Keratinocyte (primary cell): Measurements from ENCODE around the gene STK36. TPM values are rescaled to one million over a fixed set of nuclear protein-coding genes. Genes with fewer than 3 reads are reported as not detected.

ENCODE experiments used
- DNase-seq: peaks from one replicate; pipeline ENCODE4 v3.0.0-alpha.2; 2011; ENCODE audit warnings: low read depth, missing footprints, low spot score
- FAIRE-seq: peaks from 2 replicates; lab custom pipeline; 2011; peaks lifted over from hg19 to GRCh38; lab: Jason Lieb, UNC
- H2AFZ ChIP-seq: 2 replicates; pipeline ENCODE4 v1.6.0; 2012; ENCODE audit warnings: low read length, control low read depth, inconsistent platforms; ENCODE audit not compliant: control insufficient read depth
- H3K27ac ChIP-seq: 2 replicates; pipeline ENCODE4 v1.5.1; 2011; ENCODE audit warnings: low read length; ENCODE audit not compliant: control insufficient read depth, insufficient read depth
- H3K27me3 ChIP-seq: 3 replicates; pipeline ENCODE4 v1.6.0; 2011; ENCODE audit warnings: low read length; ENCODE audit not compliant: control insufficient read depth, insufficient read depth; ENCODE audit errors: extremely low read depth
- H3K36me3 ChIP-seq, 2 experiments: 2 replicates in 1 of 2; 3 replicates in 1 of 2; pipeline ENCODE4 v1.5.1; 2011; ENCODE audit warnings: low read length in 2 of 2, mild to moderate bottlenecking in 1 of 2; ENCODE audit not compliant: control insufficient read depth in 2 of 2, insufficient read depth in 2 of 2; ENCODE audit errors: extremely low read depth in 1 of 2
- H3K4me1 ChIP-seq: 3 replicates; pipeline ENCODE4 v1.5.1; 2011; ENCODE audit warnings: low read length; ENCODE audit not compliant: control insufficient read depth, insufficient read depth; ENCODE audit errors: extremely low read depth
- H3K4me2 ChIP-seq: 3 replicates; pipeline ENCODE4 v1.6.0; 2011; ENCODE audit warnings: low read depth, low read length; ENCODE audit not compliant: control insufficient read depth, insufficient read depth; ENCODE audit errors: extremely low read depth
- H3K4me3 ChIP-seq, 3 experiments: fragments of 200-600 bp in 1 of 3; sonication (generic) in 1 of 3; 2 replicates in 2 of 3; 3 replicates in 1 of 3; pipeline ENCODE4 v1.5.1; 2011 to 2016; ENCODE audit warnings: low read length in 3 of 3, mild to moderate bottlenecking in 3 of 3, control low read depth in 2 of 3, inconsistent platforms in 1 of 3, low read depth in 1 of 3, mixed read lengths in 1 of 3, mixed run types in 1 of 3, moderate library complexity in 1 of 3; ENCODE audit not compliant: control insufficient read depth in 2 of 3, insufficient read depth in 2 of 3; ENCODE audit errors: extremely low read depth in 1 of 3
- H3K79me2 ChIP-seq: 2 replicates; pipeline ENCODE4 v1.6.0; 2012; ENCODE audit warnings: low read length; ENCODE audit not compliant: control insufficient read depth, insufficient read depth
- H3K9ac ChIP-seq: 3 replicates; pipeline ENCODE4 v1.6.0; 2011; ENCODE audit warnings: low read length; ENCODE audit not compliant: control insufficient read depth, insufficient read depth; ENCODE audit errors: extremely low read depth
- H3K9me1 ChIP-seq: 3 replicates; pipeline ENCODE4 v1.6.0; 2011; ENCODE audit warnings: low read length; ENCODE audit not compliant: control insufficient read depth, insufficient read depth; ENCODE audit errors: extremely low read depth
- H3K9me3 ChIP-seq: 2 replicates; pipeline ENCODE4 v1.5.1; 2012; ENCODE audit warnings: low read depth, low read length; ENCODE audit not compliant: control insufficient read depth
- H4K20me1 ChIP-seq: 3 replicates; pipeline ENCODE4 v1.6.0; 2011; ENCODE audit warnings: low read length; ENCODE audit not compliant: control insufficient read depth, insufficient read depth; ENCODE audit errors: extremely low read depth
- CTCF ChIP-seq, 3 experiments: IDR thresholded peaks in 1 of 3; conservative IDR thresholded peaks in 1 of 3; optimal IDR thresholded peaks in 1 of 3; 2 replicates in 2 of 3; 3 replicates in 1 of 3; pipeline versions ENCODE3 to v1.5.1; 2011; ENCODE audit warnings: low read length in 3 of 3, mild to moderate bottlenecking in 3 of 3, moderate library complexity in 2 of 3, control low read depth in 1 of 3, inconsistent platforms in 1 of 3; ENCODE audit not compliant: insufficient read depth in 2 of 3; ENCODE audit errors: extremely low read depth in 1 of 3
- EZH2 ChIP-seq: IDR thresholded peaks from one replicate; pipeline ENCODE4 v1.6.1; 2012; ENCODE audit warnings: inconsistent platforms, mild to moderate bottlenecking, low read length, moderate library complexity
- dilution Hi-C: fragments of 300-500 bp; cut with MboI; formaldehyde crosslinking; loops from one replicate; pipeline ENCODE4 v1.7.0; 2020; ENCODE audit warnings: low sequenced_read_pairs; ENCODE audit not compliant: extremely low pct_ligation_motif_present
- polyA minus RNA-seq, 3 experiments: library from RNA; depleted of rRNA, polyadenylated mRNA; stranded (reverse); fragments of >200 nt; gene quantifications; 1 replicate in 1 of 3; 2 replicates in 1 of 3; 3 replicates in 1 of 3; pipeline ENCODE4 v1.2.3, GENCODE V29; 2011
- polyA plus RNA-seq, 5 experiments: library from polyadenylated mRNA; depleted of rRNA in 3 of 5; stranded (reverse) in 3 of 5; stranded (forward) in 1 of 5; unstranded in 1 of 5; fragments of >200 nt; gene quantifications; 1 replicate in 1 of 5; 2 replicates in 3 of 5; 3 replicates in 1 of 5; pipeline versions ENCODE4 v1.2.1 to v1.2.3, GENCODE V29; 2011 to 2012; ENCODE audit warnings: missing spikeins in 2 of 5, low read depth in 1 of 5, low replicate concordance in 1 of 5

Gene STK36
- polyA plus RNA-seq (17.3 to 25.4 TPM (median 19.0 TPM) in 3 replicates), polyA minus RNA-seq (24.6 to 38.5 TPM (median 26.2 TPM) in 3 replicates)
- 3.4 TPM for polyA plus RNA-seq (2011; ENCODE audit: low read depth)
- 7.2 and 8.2 TPM in 2 replicates for polyA plus RNA-seq (2011; cell fraction: cytosol; rRNA removed)
- polyA plus RNA-seq (2011; cell fraction: nucleus; rRNA removed): 82.6 and 103 TPM in 2 replicates
- 8.5 and 9.9 TPM in 2 replicates for polyA plus RNA-seq (2012; ENCODE audit: low replicate concordance)
- polyA minus RNA-seq (2011; cell fraction: cytosol; rRNA and poly(A)+ RNA removed): 4.0 TPM
- polyA minus RNA-seq (2011; cell fraction: nucleus; rRNA and poly(A)+ RNA removed): 20.7 and 34.3 TPM in 2 replicates

- Histone ChIP-seq H3K4me3 (peak within 1 kb of the TSS; percentile 70 to 97 (median 82)), H3K27ac (peak within 1 kb of the TSS; percentile 78), H3K4me1 (peaks cover 12% of the 10 kb centered on the region), H3K36me3 (peaks cover 12 to 23% of the 10 kb centered on the region in 2 experiments), H3K9me3 (no peaks in the 10 kb centered on the region), H3K9ac (peak within 1 kb of the TSS; percentile 84), H3K79me2 (peaks cover 26% of the 10 kb centered on the region), H3K9me1 (no peaks in the 10 kb centered on the region), H3K4me2 (peak within 1 kb of the TSS; percentile 80), H3K27me3 (no peaks in the 10 kb centered on the region), H2AFZ (peak within 1 kb of the TSS; percentile 91), H4K20me1 (no peaks in the 10 kb centered on the region)
- dilution Hi-C loops: no loop called here
- DNase-seq (no peak), FAIRE-seq (peak; percentile 78)
- TF ChIP-seq EZH2 (no peak), CTCF (optimal IDR thresholded peaks at IDR 0.05 in 1 of 3, IDR thresholded peaks at IDR 0.05 in 1 of 3, conservative IDR thresholded peaks at IDR 0.05 in 1 of 3; ENCODE audit: extremely low read depth in 1 of 3, insufficient read depth in 2 of 3, low read length in 3 of 3) (no peak)
These were observed at the start of gene STK36, which contains the start of gene RNF25 for GRCh38 chr2:218671654-218672566. Gene STK36, plus strand, starts transcription at chr2:218672086. Its CDS starts 744 bp downstream, at chr2:218672830. Gene RNF25, minus strand, starts transcription at chr2:218672002. Its CDS starts 32 bp downstream, at chr2:218671970.

- H3K79me2 ChIP-seq: no peaks in the 10 kb centered on the region
These were observed 49.1 kb upstream of the STK36 start for GRCh38 chr2:218622606-218623365.

More at GRCh38 chr2:218622606-218623365, 49.1 kb upstream of the STK36 start:
- TF ChIP-seq CTCF (optimal IDR thresholded peaks at IDR 0.05 in 1 of 3, IDR thresholded peaks at IDR 0.05 in 1 of 3, conservative IDR thresholded peaks at IDR 0.05 in 1 of 3; ENCODE audit: extremely low read depth in 1 of 3, insufficient read depth in 2 of 3, low read length in 3 of 3) (no peak), EZH2 (no peak)
- no peak overlapping the region for H3K9ac ChIP-seq
- H3K9me1 ChIP-seq: no peaks in the 10 kb centered on the region
- FAIRE-seq (no peak), DNase-seq (no peak)
- H3K9me3 ChIP-seq: no peaks in the 10 kb centered on the region
- H3K4me2 ChIP-seq: no peak overlapping the region
- no peak overlapping the region for H3K4me3 ChIP-seq
- dilution Hi-C loops: no loop called here
- H2AFZ ChIP-seq: no peak overlapping the region
- no peaks in the 10 kb centered on the region for H4K20me1 ChIP-seq
- H3K27me3 ChIP-seq: no peaks in the 10 kb centered on the region
- peaks cover 6% of the 10 kb centered on the region for H3K4me1 ChIP-seq
- no peaks in the 10 kb centered on the region for H3K36me3 ChIP-seq
- no peak overlapping the region for H3K27ac ChIP-seq
